Activated CD8-positive, alpha-beta T cell treated with anti-CD3 and anti-CD28 coated beads for 36 hours (primary cell): ENCODE results near the gene LMNB1. TPM values are rescaled to one million over a fixed set of nuclear protein-coding genes. Genes with fewer than 3 reads are reported as not detected.

ENCODE experiments used
- ATAC-seq: fragments of 200-7000 bp; cut with Tn5 transposase; one replicate; pipeline ENCODE4 v1.10.0; 2021; ENCODE audit warnings: mild to moderate bottlenecking, moderate library complexity
- CTCF ChIA-PET: fragments of 350-600 bp; sonication (Branson Sonifier 250); formaldehyde crosslinking; loops from one replicate; lab custom pipeline; 2021; ENCODE audit warnings: antibody characterized with exemption; lab: Charles Lee
- POLR2A ChIA-PET: fragments of 350-600 bp; sonication (Branson Sonifier 250); formaldehyde crosslinking; loops from one replicate; lab custom pipeline; 2021; ENCODE audit warnings: antibody characterized with exemption; lab: Charles Lee
- DNase-seq: peaks from one replicate; pipeline ENCODE4 v3.0.0-alpha.2; 2020
- H3K27ac Mint-ChIP-seq: one replicate; pipeline ENCODE4 v1.8.0; 2021; ENCODE audit warnings: mild to moderate bottlenecking, mixed read lengths
- H3K27me3 Mint-ChIP-seq: one replicate; pipeline ENCODE4 v1.8.0; 2021; ENCODE audit warnings: mixed read lengths
- H3K36me3 Mint-ChIP-seq: one replicate; pipeline ENCODE4 v1.8.0; 2021; ENCODE audit warnings: low read depth, mixed read lengths
- H3K4me1 Mint-ChIP-seq: one replicate; pipeline ENCODE4 v1.8.0; 2021; ENCODE audit warnings: low read depth, mixed read lengths
- H3K4me3 Mint-ChIP-seq: one replicate; pipeline ENCODE4 v1.8.0; 2021; ENCODE audit warnings: mild to moderate bottlenecking, moderate library complexity, mixed read lengths
- H3K9me3 Mint-ChIP-seq: one replicate; pipeline ENCODE4 v1.8.0; 2021; ENCODE audit warnings: mixed read lengths
- intact Hi-C: fragments of 100-400 bp; cut with micrococcal nuclease; formaldehyde crosslinking; loops from one replicate; pipeline ENCODE4 v1.10.0; 2022
- total RNA-seq, 2 experiments: library from RNA; stranded (reverse); gene quantifications; one replicate each; pipeline ENCODE4 v1.2.3, GENCODE V29; 2021
- TF ChIP-seq, protein P1 (sequence below): fragments of 200-600 bp; IDR thresholded peaks from one replicate; pipeline ENCODE4 v1.8.0; 2022; ENCODE audit warnings: antibody characterized with exemption, mild to moderate bottlenecking

Gene LMNB1
- total RNA-seq, 2 experiments from 2014 or later, result 198 TPM

DNA sequence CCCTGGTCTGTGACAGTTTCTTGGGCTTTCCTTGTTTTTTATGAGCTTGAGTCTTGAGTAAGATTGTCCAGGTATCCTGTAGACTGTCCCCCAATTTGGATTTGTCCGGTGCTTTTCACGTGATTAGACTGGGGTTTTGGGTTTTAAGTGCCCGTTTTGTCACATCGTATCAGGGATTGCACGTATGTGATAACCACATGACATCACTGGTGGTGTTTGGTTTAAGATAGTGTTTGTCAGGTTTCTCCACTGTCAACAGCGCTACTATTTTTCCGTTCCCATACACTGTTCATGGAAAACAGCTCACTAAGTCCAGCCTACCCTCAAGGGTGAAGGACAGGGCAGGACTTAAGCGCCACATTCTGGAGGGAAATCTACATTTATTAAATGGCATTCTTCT, 39.7 kb downstream of the LMNB1 start:
- DNase-seq (no peak), ATAC-seq (no peak)
- Mint-ChIP-seq H3K27ac (no peak overlapping the region), H3K4me1 (peaks cover 10% of the 10 kb centered on the region), H3K36me3 (peaks cover 62% of the 10 kb centered on the region), H3K4me3 (no peak overlapping the region), H3K9me3 (no peaks in the 10 kb centered on the region), H3K27me3 (no peaks in the 10 kb centered on the region)
- TF ChIP-seq, protein P1, sequence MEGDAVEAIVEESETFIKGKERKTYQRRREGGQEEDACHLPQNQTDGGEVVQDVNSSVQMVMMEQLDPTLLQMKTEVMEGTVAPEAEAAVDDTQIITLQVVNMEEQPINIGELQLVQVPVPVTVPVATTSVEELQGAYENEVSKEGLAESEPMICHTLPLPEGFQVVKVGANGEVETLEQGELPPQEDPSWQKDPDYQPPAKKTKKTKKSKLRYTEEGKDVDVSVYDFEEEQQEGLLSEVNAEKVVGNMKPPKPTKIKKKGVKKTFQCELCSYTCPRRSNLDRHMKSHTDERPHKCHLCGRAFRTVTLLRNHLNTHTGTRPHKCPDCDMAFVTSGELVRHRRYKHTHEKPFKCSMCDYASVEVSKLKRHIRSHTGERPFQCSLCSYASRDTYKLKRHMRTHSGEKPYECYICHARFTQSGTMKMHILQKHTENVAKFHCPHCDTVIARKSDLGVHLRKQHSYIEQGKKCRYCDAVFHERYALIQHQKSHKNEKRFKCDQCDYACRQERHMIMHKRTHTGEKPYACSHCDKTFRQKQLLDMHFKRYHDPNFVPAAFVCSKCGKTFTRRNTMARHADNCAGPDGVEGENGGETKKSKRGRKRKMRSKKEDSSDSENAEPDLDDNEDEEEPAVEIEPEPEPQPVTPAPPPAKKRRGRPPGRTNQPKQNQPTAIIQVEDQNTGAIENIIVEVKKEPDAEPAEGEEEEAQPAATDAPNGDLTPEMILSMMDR, result no peak
- intact Hi-C loops, result no loop called here
- CTCF ChIA-PET, result no interaction called here
- POLR2A ChIA-PET, result interaction anchor here (1.0 to 1.9 kb wide), 2 partner anchors 13 to 39 kb away, joined by 3 to 5 read pairs; partner anchors contain the start of gene LMNB1

- TF ChIP-seq, protein P1, result no peak
- no peaks in the 10 kb centered on the region for H3K9me3 Mint-ChIP-seq
- no peak for ATAC-seq
- ChIA-PET CTCF (no interaction called here), POLR2A (no interaction called here)
- peaks cover 2% of the 10 kb centered on the region for H3K4me1 Mint-ChIP-seq
- no peaks in the 10 kb centered on the region for H3K27me3 Mint-ChIP-seq
- no peak overlapping the region for H3K27ac Mint-ChIP-seq
- intact Hi-C loops, result no loop called here
- H3K4me3 Mint-ChIP-seq, result no peak overlapping the region
- H3K36me3 Mint-ChIP-seq, result peaks cover 61% of the 10 kb centered on the region
- DNase-seq, result no peak
These were observed 41.8 kb downstream of the LMNB1 start for GRCh38 chr5:126818736-126819135.

GRCh38 chr5:126819253-126819652, 42.3 kb downstream of the LMNB1 start:
- POLR2A ChIA-PET, result no interaction called here
- TF ChIP-seq, protein P1, result no peak
- Mint-ChIP-seq H3K9me3 (no peaks in the 10 kb centered on the region), H3K4me1 (peaks cover under 1% of the 10 kb centered on the region), H3K36me3 (peaks cover 59% of the 10 kb centered on the region), H3K27ac (no peak overlapping the region), H3K4me3 (no peak overlapping the region), H3K27me3 (no peaks in the 10 kb centered on the region)
- DNase-seq (no peak), ATAC-seq (no peak)
- CTCF ChIA-PET, result no interaction called here
- intact Hi-C loops, result no loop called here

- CTCF ChIA-PET, result interaction anchor here (1.6 kb wide), 1 partner anchor 11 kb away, joined by 4 read pairs; no protein-coding TSS in a partner anchor
- ATAC-seq (no peak), DNase-seq (no peak)
- peaks cover 4% of the 10 kb centered on the region for H3K4me1 Mint-ChIP-seq
- TF ChIP-seq, protein P1, result no peak
- H3K9me3 Mint-ChIP-seq, result no peaks in the 10 kb centered on the region
- no peak overlapping the region for H3K27ac Mint-ChIP-seq
- H3K4me3 Mint-ChIP-seq, result no peak overlapping the region
- intact Hi-C loops, result no loop called here
- no peaks in the 10 kb centered on the region for H3K27me3 Mint-ChIP-seq
- peaks cover 70% of the 10 kb centered on the region for H3K36me3 Mint-ChIP-seq
- POLR2A ChIA-PET, result interaction anchor here (0.8 kb wide), 1 partner anchor 49 kb away, joined by 3 read pairs; no protein-coding TSS in a partner anchor
These were observed 49.8 kb downstream of the LMNB1 start for GRCh38 chr5:126826619-126827215.

DNA sequence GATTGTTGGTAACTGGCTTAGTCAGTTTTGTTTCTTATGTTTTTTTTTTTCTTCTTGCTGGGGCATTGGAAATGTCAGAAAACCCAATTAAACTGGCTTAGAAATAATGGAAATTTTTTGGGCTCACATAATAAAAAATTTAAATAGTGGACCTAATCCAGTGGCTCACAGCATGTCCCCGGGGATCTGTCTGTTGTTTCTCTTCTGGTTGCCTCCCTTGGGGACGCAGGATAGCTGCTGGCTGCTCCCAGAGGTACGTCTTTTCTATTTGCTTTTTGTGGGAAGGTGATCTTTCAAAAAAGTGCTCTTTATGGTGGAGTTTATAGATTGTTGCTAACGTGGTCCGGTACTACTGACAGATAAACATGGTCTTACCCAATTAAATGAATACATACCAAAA, 52.2 kb downstream of the LMNB1 start:
- intact Hi-C loops, result no loop called here
- H3K27me3 Mint-ChIP-seq, result no peaks in the 10 kb centered on the region
- TF ChIP-seq, protein P1, result no peak
- H3K4me1 Mint-ChIP-seq, result peaks cover 4% of the 10 kb centered on the region
- CTCF ChIA-PET, result interaction anchor here (1.0 to 2.1 kb wide), 2 partner anchors 26 to 228 kb away, joined by 3 to 7 read pairs; partner anchors contain the start of gene PHAX
- H3K4me3 Mint-ChIP-seq, result no peak overlapping the region
- no peak for DNase-seq
- peaks cover 65% of the 10 kb centered on the region for H3K36me3 Mint-ChIP-seq
- POLR2A ChIA-PET, result interaction anchor here (1.6 kb wide), 1 partner anchor 51 kb away, joined by 5 read pairs; no protein-coding TSS in a partner anchor
- no peak for ATAC-seq
- no peaks in the 10 kb centered on the region for H3K9me3 Mint-ChIP-seq
- H3K27ac Mint-ChIP-seq, result peak overlapping the region; percentile 25
